ENCODE results near the gene CADPS.

DNA sequence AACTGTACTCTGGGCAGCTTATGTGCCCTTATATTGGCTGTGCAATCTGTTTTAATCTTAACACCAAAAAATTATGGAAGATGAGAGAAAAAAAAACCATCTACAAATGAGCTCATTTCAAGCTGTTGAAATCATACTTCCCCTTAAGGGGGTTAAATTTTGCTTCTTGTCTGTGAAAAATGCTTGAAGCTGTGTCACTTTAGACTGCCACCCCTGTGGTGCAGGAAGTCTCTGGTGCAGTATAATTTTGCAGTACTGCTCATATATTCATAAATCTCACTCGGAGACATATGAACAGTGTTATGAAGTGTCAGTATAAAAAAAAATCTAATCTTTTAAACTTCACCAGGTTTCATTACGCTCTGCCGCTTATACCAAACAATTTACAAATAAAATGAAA lies 471.5 kb downstream of the CADPS start:
- TF ChIP-seq, protein P1, sequence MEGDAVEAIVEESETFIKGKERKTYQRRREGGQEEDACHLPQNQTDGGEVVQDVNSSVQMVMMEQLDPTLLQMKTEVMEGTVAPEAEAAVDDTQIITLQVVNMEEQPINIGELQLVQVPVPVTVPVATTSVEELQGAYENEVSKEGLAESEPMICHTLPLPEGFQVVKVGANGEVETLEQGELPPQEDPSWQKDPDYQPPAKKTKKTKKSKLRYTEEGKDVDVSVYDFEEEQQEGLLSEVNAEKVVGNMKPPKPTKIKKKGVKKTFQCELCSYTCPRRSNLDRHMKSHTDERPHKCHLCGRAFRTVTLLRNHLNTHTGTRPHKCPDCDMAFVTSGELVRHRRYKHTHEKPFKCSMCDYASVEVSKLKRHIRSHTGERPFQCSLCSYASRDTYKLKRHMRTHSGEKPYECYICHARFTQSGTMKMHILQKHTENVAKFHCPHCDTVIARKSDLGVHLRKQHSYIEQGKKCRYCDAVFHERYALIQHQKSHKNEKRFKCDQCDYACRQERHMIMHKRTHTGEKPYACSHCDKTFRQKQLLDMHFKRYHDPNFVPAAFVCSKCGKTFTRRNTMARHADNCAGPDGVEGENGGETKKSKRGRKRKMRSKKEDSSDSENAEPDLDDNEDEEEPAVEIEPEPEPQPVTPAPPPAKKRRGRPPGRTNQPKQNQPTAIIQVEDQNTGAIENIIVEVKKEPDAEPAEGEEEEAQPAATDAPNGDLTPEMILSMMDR (IDR thresholded peaks at IDR 0.05), result no peak
- TF ChIP-seq TEAD1 (CRISPR knock-in tag; IDR thresholded peaks at IDR 0.05), result no peak
- no peak for TF ChIP-seq ZNF232 (CRISPR knock-in tag; IDR thresholded peaks at IDR 0.05)
- TF ChIP-seq, protein P2, sequence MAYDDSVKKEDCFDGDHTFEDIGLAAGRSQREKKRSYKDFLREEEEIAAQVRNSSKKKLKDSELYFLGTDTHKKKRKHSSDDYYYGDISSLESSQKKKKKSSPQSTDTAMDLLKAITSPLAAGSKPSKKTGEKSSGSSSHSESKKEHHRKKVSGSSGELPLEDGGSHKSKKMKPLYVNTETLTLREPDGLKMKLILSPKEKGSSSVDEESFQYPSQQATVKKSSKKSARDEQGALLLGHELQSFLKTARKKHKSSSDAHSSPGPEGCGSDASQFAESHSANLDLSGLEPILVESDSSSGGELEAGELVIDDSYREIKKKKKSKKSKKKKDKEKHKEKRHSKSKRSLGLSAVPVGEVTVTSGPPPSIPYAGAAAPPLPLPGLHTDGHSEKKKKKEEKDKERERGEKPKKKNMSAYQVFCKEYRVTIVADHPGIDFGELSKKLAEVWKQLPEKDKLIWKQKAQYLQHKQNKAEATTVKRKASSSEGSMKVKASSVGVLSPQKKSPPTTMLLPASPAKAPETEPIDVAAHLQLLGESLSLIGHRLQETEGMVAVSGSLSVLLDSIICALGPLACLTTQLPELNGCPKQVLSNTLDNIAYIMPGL (CRISPR knock-in tag; IDR thresholded peaks at IDR 0.05), result no peak
- TF ChIP-seq, protein P3, sequence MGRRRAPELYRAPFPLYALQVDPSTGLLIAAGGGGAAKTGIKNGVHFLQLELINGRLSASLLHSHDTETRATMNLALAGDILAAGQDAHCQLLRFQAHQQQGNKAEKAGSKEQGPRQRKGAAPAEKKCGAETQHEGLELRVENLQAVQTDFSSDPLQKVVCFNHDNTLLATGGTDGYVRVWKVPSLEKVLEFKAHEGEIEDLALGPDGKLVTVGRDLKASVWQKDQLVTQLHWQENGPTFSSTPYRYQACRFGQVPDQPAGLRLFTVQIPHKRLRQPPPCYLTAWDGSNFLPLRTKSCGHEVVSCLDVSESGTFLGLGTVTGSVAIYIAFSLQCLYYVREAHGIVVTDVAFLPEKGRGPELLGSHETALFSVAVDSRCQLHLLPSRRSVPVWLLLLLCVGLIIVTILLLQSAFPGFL (CRISPR knock-in tag; IDR thresholded peaks at IDR 0.05; ENCODE audit: borderline replicate concordance), result no peak
- no peak for TF ChIP-seq SP1 (CRISPR knock-in tag; conservative IDR thresholded peaks at IDR 0.05)
- TF ChIP-seq, protein P4, sequence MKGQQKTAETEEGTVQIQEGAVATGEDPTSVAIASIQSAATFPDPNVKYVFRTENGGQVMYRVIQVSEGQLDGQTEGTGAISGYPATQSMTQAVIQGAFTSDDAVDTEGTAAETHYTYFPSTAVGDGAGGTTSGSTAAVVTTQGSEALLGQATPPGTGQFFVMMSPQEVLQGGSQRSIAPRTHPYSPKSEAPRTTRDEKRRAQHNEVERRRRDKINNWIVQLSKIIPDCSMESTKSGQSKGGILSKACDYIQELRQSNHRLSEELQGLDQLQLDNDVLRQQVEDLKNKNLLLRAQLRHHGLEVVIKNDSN (CRISPR knock-in tag; IDR thresholded peaks at IDR 0.05), result no peak
- TF ChIP-seq, protein P5, sequence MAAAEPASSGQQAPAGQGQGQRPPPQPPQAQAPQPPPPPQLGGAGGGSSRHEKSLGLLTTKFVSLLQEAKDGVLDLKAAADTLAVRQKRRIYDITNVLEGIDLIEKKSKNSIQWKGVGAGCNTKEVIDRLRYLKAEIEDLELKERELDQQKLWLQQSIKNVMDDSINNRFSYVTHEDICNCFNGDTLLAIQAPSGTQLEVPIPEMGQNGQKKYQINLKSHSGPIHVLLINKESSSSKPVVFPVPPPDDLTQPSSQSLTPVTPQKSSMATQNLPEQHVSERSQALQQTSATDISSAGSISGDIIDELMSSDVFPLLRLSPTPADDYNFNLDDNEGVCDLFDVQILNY (CRISPR knock-in tag; IDR thresholded peaks at IDR 0.05), result no peak
- no peak for TF ChIP-seq FOXJ3 (CRISPR knock-in tag; IDR thresholded peaks at IDR 0.05; ENCODE audit: borderline replicate concordance)
- no peak for TF ChIP-seq ZBTB21 (CRISPR knock-in tag; IDR thresholded peaks at IDR 0.05; ENCODE audit: borderline replicate concordance)
- TF ChIP-seq, protein P6, sequence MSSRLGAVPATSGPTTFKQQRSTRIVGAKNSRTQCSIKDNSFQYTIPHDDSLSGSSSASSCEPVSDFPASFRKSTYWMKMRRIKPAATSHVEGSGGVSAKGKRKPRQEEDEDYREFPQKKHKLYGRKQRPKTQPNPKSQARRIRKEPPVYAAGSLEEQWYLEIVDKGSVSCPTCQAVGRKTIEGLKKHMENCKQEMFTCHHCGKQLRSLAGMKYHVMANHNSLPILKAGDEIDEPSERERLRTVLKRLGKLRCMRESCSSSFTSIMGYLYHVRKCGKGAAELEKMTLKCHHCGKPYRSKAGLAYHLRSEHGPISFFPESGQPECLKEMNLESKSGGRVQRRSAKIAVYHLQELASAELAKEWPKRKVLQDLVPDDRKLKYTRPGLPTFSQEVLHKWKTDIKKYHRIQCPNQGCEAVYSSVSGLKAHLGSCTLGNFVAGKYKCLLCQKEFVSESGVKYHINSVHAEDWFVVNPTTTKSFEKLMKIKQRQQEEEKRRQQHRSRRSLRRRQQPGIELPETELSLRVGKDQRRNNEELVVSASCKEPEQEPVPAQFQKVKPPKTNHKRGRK (CRISPR knock-in tag; IDR thresholded peaks at IDR 0.05; ENCODE audit: borderline replicate concordance), result no peak
- TF ChIP-seq, protein P7, sequence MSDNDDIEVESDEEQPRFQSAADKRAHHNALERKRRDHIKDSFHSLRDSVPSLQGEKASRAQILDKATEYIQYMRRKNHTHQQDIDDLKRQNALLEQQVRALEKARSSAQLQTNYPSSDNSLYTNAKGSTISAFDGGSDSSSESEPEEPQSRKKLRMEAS (CRISPR knock-in tag; IDR thresholded peaks at IDR 0.05), result no peak
- TF ChIP-seq GABPB1 (CRISPR knock-in tag; IDR thresholded peaks at IDR 0.05), result no peak
- TF ChIP-seq FOXK1 (CRISPR knock-in tag; IDR thresholded peaks at IDR 0.05), result no peak
